HG03558 (cell line): ENCODE results near the gene EHD1.
"Not testable (repeated sequence)": the region's sequence is repeated elsewhere in the genome, so short reads cannot be mapped to it uniquely, and the experiment has no call there.

ENCODE experiments used
- ATAC-seq: cut with Tn5 transposase; IDR thresholded peaks from one replicate; pipeline ENCODE4 v1.9.1; 2021; ENCODE audit warnings: moderate number of reproducible peaks; ENCODE audit not compliant: unreplicated experiment; ENCODE audit errors: extremely low read depth

Gene EHD1

DNA sequence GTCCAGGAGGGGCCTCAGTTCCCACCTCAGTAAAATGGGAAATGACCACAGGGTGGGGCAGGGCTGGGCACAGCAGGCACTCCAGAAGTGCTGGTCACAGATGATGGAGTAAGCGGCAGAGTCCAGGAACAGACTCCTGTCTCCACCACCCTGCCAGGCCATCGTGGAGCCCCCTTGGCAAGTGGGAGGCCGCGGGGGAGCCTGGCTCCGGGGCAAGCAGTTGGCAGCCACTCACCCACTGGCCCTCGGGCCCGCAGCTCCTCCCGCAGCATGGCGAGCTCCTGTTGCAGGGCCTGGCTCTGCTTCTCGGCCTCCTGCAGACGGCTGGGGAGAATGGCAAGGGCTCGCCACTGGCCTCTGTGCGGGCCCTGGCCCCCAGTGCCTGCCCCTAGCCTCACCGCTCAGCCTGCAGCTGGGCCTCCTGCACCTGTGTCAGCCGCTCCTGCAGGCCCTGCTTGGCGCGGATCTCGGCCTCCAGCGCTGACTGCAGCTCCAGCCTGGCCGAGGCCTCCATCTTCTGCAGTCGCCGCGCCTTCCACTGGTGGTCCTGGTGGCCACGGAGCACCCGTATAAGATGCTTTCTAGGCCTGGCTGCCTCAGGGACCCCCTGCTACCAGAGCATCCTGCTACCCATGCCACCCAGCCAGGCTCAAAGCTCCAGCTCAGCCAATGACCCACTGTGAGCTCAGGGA, 44.2 kb downstream of the EHD1 start:
- ATAC-seq = no peak

- no peak for ATAC-seq
Measured at GRCh38 chr11:64833509-64833908, 44.9 kb downstream of the EHD1 start.

DNA sequence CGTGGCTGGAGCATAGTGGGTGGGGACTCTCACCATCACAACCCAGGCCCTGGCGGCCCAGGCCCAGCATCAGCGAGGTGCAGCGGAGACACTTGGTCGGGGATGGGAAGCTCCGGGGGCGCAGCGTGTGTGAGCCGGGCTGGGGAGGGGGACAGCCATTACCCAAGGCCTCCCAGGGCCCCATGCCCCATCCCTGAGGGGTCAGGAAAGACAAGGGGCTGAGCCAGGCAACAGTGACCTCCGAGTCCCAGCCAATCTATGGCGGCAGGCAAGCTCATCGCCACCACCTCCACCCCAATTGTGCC, 45.3 kb downstream of the EHD1 start:
- no peak for ATAC-seq

GRCh38 chr11:64832467-64833197, 45.8 kb downstream of the EHD1 start:
- ATAC-seq = no peak

- ATAC-seq = no peak
Measured at GRCh38 chr11:64831411-64831891, 47.0 kb downstream of the EHD1 start.

DNA sequence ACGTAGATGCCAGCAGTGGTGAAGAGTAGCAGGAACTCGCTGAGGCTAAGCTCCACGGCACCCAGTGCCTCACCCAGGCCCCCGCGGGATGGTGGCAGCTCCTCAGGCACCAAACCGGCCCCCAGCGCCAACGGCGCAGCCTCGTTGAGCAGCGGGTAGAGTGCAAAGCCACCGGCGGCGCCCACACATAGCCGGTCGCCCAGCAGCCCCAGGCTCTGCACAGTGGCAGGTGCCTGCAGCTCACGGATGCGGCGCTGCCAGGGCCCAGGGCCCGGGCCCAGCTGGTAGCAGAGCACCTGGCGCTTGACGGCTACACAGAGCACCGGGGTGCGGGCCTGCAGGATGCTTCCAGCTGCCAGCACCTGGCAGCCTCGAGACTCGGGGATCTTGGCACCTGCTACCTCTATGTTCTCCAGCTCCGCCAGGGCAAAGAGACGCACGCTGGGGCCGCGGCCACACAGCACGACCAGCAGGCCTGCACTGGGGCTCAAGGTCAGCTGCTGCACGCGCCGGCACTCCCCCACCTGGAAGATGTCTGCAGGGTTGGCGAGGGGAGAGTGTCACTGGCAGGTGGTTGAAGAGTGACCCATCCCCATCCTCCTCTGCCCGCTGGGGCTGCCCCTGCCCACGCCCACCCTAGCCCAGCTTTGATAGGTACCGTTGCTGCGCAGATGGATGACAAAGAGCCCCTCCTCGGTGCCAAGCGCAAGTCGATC, 48.7 kb downstream of the EHD1 start:
- ATAC-seq = no peak

DNA sequence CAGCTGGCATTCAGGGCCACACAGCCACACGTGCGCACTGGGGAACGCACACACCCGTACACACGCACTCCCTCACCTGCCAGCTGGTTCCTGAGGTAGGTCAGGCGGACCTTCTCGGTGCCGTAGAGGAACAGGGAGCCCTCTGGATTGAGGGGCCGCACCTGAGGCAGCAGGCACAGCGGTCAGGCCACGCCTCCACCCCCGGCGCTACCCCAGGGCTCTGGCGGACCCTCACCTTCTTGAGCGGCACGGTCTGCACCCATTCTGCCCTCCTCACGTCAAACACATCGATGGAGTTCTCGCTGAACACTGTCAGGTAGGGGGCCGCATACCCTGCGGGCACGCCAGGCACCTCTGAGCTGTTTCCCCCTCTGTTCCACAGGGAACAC, 51.0 kb downstream of the EHD1 start:
- ATAC-seq = no peak

DNA sequence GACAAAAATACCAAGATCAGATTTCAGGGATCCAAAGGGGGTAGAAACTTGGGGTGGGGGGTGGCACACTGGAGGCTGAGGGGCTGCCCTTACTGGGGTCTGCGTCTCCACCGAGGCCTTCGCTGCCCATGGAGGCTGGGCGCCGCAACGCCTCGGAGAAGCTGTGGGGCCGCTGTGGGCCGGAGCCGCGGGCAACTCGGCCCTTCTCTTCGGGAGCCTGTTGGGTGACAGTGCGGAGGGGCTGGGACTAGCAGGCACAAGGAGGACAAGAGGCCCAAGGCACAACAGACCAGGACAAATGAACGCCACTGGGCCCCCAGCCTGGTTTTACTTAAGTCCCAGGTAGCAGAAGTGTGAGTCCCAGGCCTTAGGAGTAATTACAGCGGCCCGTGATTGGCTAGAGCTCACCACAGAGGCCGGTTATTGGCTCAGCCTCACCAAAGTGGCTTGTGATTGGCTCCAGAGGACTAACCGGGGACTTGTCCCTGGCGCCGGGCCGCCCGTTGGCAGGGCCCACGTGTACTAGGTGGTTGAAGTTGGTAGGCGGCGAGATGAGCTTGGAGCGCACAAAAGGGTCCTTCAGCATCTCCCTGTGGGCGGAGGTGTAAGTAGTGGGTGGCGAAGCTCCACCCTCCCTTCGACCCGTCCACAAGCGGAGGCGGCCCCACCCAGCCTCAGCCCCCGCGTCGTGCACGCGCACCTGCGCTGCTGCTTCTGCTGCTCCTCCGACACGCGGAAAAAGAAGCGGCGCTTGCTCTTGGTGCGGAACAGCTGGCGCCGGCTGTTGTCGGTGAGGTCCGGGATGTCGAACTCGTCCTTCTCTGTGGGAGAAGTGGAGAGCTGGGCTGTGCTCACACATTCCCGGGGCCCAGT, 51.6 kb downstream of the EHD1 start:
- ATAC-seq = no peak

- ATAC-seq = no peak
Measured at GRCh38 chr11:64826062-64826461, 52.4 kb downstream of the EHD1 start.

- ATAC-seq = no peak
Measured at GRCh38 chr11:64823568-64824119, 54.8 kb downstream of the EHD1 start.

DNA sequence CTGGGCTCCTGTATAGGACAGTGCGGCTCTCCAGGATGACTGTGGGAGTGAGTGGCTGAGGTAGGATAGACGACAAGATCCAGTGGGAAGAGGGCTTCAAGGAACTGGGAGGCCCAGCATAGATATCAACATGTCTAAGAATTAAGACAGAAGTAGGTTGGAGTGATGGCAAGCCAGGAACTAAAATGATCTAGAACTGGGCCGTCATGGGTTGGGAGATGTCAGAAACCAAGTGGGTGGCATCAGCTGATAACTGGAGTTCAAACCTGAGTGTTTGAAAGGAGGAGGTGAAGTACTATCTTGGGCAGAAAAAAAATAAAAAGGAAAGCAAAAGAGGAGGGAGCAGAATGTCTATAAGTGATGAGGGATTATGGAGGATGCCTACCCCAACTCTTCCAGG, 60.9 kb downstream of the EHD1 start:
- no peak for ATAC-seq

DNA sequence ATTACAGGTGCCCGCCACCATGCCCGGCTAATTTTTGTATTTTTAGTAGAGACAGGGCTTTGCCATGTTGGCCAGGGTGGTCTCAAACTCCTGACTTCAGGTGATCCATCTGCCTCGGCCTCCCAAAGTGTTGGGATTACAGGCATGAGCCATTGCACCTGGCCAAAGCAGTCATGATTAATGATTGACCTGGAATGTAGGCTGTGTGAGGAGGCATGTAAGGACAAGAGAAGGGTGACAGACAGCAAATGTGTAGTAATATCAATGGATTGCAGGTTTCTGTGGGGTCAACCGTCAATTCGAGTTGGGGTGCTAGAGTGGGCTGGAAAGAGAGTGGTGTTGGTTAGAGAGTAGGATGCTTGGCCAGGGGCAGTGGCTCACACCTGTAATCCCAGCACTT, 63.0 kb downstream of the EHD1 start:
- ATAC-seq = not testable (repeated sequence)

DNA sequence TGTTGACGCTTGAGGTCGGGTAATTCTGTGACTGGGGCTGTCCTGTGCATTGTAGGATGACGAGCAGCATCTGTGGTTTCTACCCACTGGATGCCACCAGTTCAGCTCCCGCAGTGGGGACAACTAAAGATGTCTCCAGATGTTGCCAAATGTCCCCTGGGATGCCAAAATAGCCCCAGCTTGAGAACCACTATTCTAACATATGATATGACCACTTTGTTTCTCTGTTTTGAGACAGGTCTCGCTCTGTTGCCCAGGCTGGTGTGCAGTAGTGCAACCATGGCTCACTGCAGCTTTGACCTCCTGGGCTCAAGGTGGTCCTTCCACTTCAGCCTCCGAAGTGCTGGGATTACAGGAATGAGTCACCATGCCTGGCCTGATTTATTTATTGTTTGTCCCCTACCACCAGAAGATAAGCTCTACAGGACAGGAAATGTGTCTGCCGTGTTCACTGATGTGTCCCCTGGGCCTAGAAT, 63.7 kb downstream of the EHD1 start:
- ATAC-seq = peak; percentile 37

DNA sequence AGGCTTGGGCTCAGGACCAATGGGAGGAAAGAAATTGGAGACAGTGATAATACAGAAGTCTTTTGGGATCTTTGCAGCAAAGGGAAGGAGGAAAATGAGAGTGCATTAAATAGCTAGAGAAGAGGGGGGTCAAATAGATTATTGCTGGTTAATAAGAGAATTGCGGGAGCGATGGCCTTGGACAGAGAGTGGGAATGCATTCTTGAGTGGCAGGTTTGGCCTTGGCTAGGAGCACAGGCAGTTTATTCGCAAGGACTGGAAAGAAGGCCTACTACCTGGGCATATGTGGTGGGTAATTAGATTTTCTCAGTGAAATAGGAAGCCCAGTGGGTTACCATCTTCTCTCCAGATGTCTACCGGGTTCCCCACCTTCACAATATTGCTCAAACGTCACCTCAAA, 64.6 kb downstream of the EHD1 start:
- no peak for ATAC-seq

GRCh38 chr11:64810891-64811272, 67.5 kb downstream of the EHD1 start:
- ATAC-seq = no peak

GRCh38 chr11:64810271-64810890, 68.0 kb downstream of the EHD1 start, which contains the start of gene MEN1:
MEN1 (minus strand) TSS chr11:64810551; CDS start chr11:64810109, 442 bp downstream.
- no peak for ATAC-seq

DNA sequence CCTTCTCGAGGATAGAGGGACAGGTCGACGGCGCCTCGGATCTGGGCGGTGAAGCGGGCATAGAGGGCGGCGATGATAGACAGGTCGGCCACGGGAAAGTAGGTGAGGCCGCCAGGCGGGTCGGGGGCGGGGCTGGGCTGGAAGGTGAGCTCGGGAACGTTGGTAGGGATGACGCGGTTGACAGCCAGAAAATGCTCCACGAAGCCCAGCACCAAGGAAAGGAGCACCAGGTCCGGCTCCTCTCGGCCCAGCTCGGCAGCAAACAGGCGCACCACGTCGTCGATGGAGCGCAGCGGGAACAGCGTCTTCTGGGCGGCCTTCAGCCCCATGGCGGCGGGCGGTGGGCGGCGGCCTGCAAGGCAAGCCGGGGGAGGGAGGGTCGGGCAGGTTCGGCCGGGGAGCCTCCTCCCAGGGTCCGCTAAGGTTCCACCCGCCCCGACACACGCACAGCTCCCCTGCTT, 68.6 kb downstream of the EHD1 start:
- ATAC-seq = no peak

- no peak for ATAC-seq
Measured at GRCh38 chr11:64805481-64805880, 72.9 kb downstream of the EHD1 start.
